Mucosa of rectum (tissue), 2 donors: ENCODE results near the gene MAGOH.
A peak's percentile ranks its signal among the peaks of the same experiment; 100 is the strongest.
"Not testable (repeated sequence)": the region's sequence is repeated elsewhere in the genome, so short reads cannot be mapped to it uniquely, and the experiment has no call there.

Experiments used
- H3K27ac ChIP-seq, 2 donors: one replicate each; pipeline ENCODE4 v1.7.0; 2013; ENCODE audit warnings: inconsistent platforms in 2 of 2, low read depth in 2 of 2, low read length in 2 of 2
- H3K27me3 ChIP-seq, 2 donors: one replicate each; pipeline ENCODE4 v1.7.0; 2013; ENCODE audit warnings: low read length in 2 of 2; ENCODE audit not compliant: control insufficient read depth in 2 of 2, insufficient read depth in 2 of 2
- H3K36me3 ChIP-seq, 2 donors: one replicate each; pipeline ENCODE4 v1.7.0; 2013; ENCODE audit warnings: low read length in 2 of 2; ENCODE audit not compliant: control insufficient read depth in 2 of 2, insufficient read depth in 2 of 2
- H3K4me1 ChIP-seq, 2 donors: one replicate each; pipeline ENCODE4 v1.7.0; 2013; ENCODE audit warnings: low read length in 2 of 2, mild to moderate bottlenecking in 1 of 2; ENCODE audit not compliant: control insufficient read depth in 2 of 2, insufficient read depth in 2 of 2
- H3K4me3 ChIP-seq, 2 donors: one replicate each; pipeline ENCODE4 v1.7.0; 2013; ENCODE audit warnings: low read length in 2 of 2
- H3K9ac ChIP-seq, 2 donors: one replicate each; pipeline ENCODE4 v1.7.0; 2013; ENCODE audit warnings: low read length in 2 of 2, low read depth in 1 of 2, mild to moderate bottlenecking in 1 of 2
- H3K9me3 ChIP-seq, 2 donors: one replicate each; pipeline ENCODE4 v1.7.0; 2013; ENCODE audit warnings: low read length in 2 of 2; ENCODE audit not compliant: control insufficient read depth in 2 of 2
- donor health status: healthy.
- donor health status: Normal muscosa, but diverticular disease.

Gene MAGOH

GRCh38 chr1:53238197-53239155, at the start of gene MAGOH:
Gene MAGOH (minus strand): TSS chr1:53238518. CDS start chr1:53238448, 70 bp downstream.
- H3K4me1 ChIP-seq = peaks cover 7 to 11% of the 10 kb centered on the region in 2 donors
- H3K36me3 ChIP-seq = peaks cover 19 to 25% of the 10 kb centered on the region in 2 donors
- peak within 1 kb of the TSS; percentile 62 to 71 for H3K27ac ChIP-seq
- H3K9me3 ChIP-seq = no peaks in the 10 kb centered on the region
- peak within 1 kb of the TSS; percentile 95 to 96 for H3K9ac ChIP-seq
- peak within 1 kb of the TSS; percentile 97 to 99 for H3K4me3 ChIP-seq
- H3K27me3 ChIP-seq = no peaks in the 10 kb centered on the region

- H3K36me3 ChIP-seq = no peaks in the 10 kb centered on the region
- no peaks in the 10 kb centered on the region for H3K9me3 ChIP-seq
- H3K27ac ChIP-seq = no peak overlapping the region
- no peaks in the 10 kb centered on the region for H3K27me3 ChIP-seq
- H3K4me3 ChIP-seq = no peak overlapping the region
- H3K4me1 ChIP-seq = no peaks in the 10 kb centered on the region
- H3K9ac ChIP-seq = no peak overlapping the region
These were observed 48.6 kb upstream of the MAGOH start for GRCh38 chr1:53286955-53287354.

GRCh38 chr1:53285969-53286760, 47.8 kb upstream of the MAGOH start:
- Histone ChIP-seq H3K36me3 (no peaks in the 10 kb centered on the region), H3K4me3 (no peak overlapping the region), H3K9ac (no peak overlapping the region), H3K27ac (no peak overlapping the region), H3K27me3 (no peaks in the 10 kb centered on the region), H3K9me3 (no peaks in the 10 kb centered on the region), H3K4me1 (no peaks in the 10 kb centered on the region)

GRCh38 chr1:53285546-53285945, 47.2 kb upstream of the MAGOH start:
- Histone ChIP-seq H3K9me3 (no peaks in the 10 kb centered on the region), H3K9ac (no peak overlapping the region), H3K36me3 (no peaks in the 10 kb centered on the region), H3K4me1 (no peaks in the 10 kb centered on the region), H3K27ac (no peak overlapping the region), H3K4me3 (no peak overlapping the region), H3K27me3 (no peaks in the 10 kb centered on the region)

GRCh38 chr1:53284224-53285020, 46.1 kb upstream of the MAGOH start:
- H3K27ac ChIP-seq = no peak overlapping the region

GRCh38 chr1:53283156-53283555, 44.8 kb upstream of the MAGOH start:
- not testable (repeated sequence) for H3K9ac ChIP-seq, H3K4me1 ChIP-seq, H3K9me3 ChIP-seq, H3K27ac ChIP-seq, H3K36me3 ChIP-seq, H3K27me3 ChIP-seq, H3K4me3 ChIP-seq

More at GRCh38 chr1:53284224-53285020, 46.1 kb upstream of the MAGOH start:
- Histone ChIP-seq H3K9me3 (no peaks in the 10 kb centered on the region), H3K9ac (no peak overlapping the region), H3K27me3 (no peaks in the 10 kb centered on the region), H3K4me3 (no peak overlapping the region), H3K4me1 (no peaks in the 10 kb centered on the region), H3K36me3 (no peaks in the 10 kb centered on the region)

GRCh38 chr1:53281133-53281532, 42.8 kb upstream of the MAGOH start:
- Histone ChIP-seq H3K9me3 (no peaks in the 10 kb centered on the region), H3K27ac (no peak overlapping the region), H3K9ac (no peak overlapping the region), H3K27me3 (no peaks in the 10 kb centered on the region), H3K4me3 (no peak overlapping the region), H3K4me1 (no peaks in the 10 kb centered on the region), H3K36me3 (no peaks in the 10 kb centered on the region)

- H3K27me3 ChIP-seq = no peaks in the 10 kb centered on the region
- H3K4me3 ChIP-seq = no peak overlapping the region
- H3K9me3 ChIP-seq = no peaks in the 10 kb centered on the region
- no peaks in the 10 kb centered on the region for H3K4me1 ChIP-seq
- no peaks in the 10 kb centered on the region for H3K36me3 ChIP-seq
- no peak overlapping the region for H3K9ac ChIP-seq
- H3K27ac ChIP-seq = no peak overlapping the region
These were observed 42.2 kb upstream of the MAGOH start for GRCh38 chr1:53280496-53280895.

GRCh38 chr1:53279296-53280200, 41.2 kb upstream of the MAGOH start:
- H3K9me3 ChIP-seq = no peaks in the 10 kb centered on the region
- no peak overlapping the region for H3K27ac ChIP-seq
- H3K9ac ChIP-seq = no peak overlapping the region

More at GRCh38 chr1:53279296-53280200, 41.2 kb upstream of the MAGOH start:
- Histone ChIP-seq H3K4me3 (no peak overlapping the region), H3K4me1 (no peaks in the 10 kb centered on the region), H3K36me3 (no peaks in the 10 kb centered on the region), H3K27me3 (no peaks in the 10 kb centered on the region)
